Epidermal melanocyte (primary cell): ENCODE data around the gene OR1J2.

Experiments used
- DNase-seq: peaks from one replicate; pipeline ENCODE4 v3.0.0; 2011; ENCODE audit warnings: low spot score; ENCODE audit not compliant: insufficient read length

The OR1J2 gene

DNA sequence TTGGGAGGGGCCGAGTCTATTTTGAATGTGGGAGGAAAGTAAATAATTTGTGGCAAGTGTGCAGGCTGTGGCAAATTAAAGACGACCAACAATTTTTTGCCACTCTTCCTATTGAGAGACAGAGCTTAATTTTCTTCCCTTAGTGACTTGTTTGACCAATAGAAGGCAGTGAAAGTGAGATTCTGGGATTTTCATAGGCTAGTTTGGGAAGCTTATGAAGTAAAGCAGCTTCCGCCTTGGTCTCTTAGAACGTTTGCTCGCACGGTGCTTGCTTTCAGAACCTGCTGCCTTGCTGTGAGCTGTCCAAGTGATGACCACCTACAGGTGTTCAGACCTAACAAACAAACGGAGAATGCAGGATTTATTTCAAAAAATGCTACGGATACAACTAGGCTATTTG is 35.6 kb downstream of the OR1J2 start:
- no peak for DNase-seq

- no peak for DNase-seq
Observed at GRCh38 chr9:122551371-122551770, 40.8 kb downstream of the OR1J2 start.

DNA sequence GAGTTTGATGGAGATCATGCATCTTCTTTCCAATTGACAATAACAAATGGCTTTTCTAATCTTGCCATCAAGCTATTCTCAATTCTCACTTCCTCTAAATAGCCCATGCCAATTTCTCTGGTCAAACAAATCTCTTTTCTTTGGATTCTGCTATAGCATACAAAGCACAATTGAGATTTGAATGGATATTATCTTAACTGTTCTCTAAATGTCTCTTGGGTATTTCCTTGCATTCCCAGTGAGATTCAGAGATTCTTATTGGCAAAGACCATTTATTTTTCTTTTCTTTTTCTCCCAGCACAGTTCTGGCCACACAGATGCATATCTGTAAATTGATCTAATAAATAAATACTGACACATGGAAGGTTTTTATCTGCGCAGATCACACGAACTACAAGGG is 42.2 kb downstream of the OR1J2 start, which contains the start of gene OR1N2:
OR1N2 (plus strand) TSS at position 301 of the 400 bp plus-strand sequence. CDS start 100 bp downstream, outside the sequence.
- no peak for DNase-seq
